Astrocyte of the cerebellum (primary cell): ENCODE results near the gene KIZ.

Experiments used
- DNase-seq: peaks from one replicate; pipeline ENCODE4 v3.0.0-alpha.2; 2011; ENCODE audit warnings: low read depth
- H3K4me3 ChIP-seq: 2 replicates; pipeline ENCODE4 v1.5.1; 2011; ENCODE audit warnings: mild to moderate bottlenecking, low read depth, low read length, moderate library complexity
- CTCF ChIP-seq: IDR thresholded peaks from 2 replicates; pipeline ENCODE4 v1.5.1; 2012; ENCODE audit warnings: low read length, low read depth, moderate library complexity, mild to moderate bottlenecking; ENCODE audit errors: missing control alignments
- in situ Hi-C: cut with HindIII; loops from 2 replicates; pipeline ENCODE4 v1.10.0; 2017; ENCODE audit warnings: low sequenced_read_pairs

KIZ gene

GRCh38 chr20:21224217-21224616 is 98.3 kb downstream of the KIZ start:
- in situ Hi-C loops: no loop called here
- TF ChIP-seq CTCF: no peak
- H3K4me3 ChIP-seq: no peak overlapping the region
- no peak for DNase-seq

- in situ Hi-C loops: no loop called here
- DNase-seq: no peak
- H3K4me3 ChIP-seq: no peak overlapping the region
- no peak for TF ChIP-seq CTCF
Observed at GRCh38 chr20:21225215-21225947, 99.5 kb downstream of the KIZ start.

GRCh38 chr20:21228511-21228910 is 102.6 kb downstream of the KIZ start:
- in situ Hi-C loops: no loop called here
- no peak for TF ChIP-seq CTCF
- no peak overlapping the region for H3K4me3 ChIP-seq
- DNase-seq: no peak

GRCh38 chr20:21229163-21229562 is 103.3 kb downstream of the KIZ start:
- in situ Hi-C loops: no loop called here
- no peak for DNase-seq
- H3K4me3 ChIP-seq: no peak overlapping the region
- TF ChIP-seq CTCF: no peak

- no peak overlapping the region for H3K4me3 ChIP-seq
- in situ Hi-C loops: no loop called here
- TF ChIP-seq CTCF: no peak
- DNase-seq: no peak
Observed at GRCh38 chr20:21230220-21230619, 104.3 kb downstream of the KIZ start.

- DNase-seq: no peak
- no peak for TF ChIP-seq CTCF
- in situ Hi-C loops: no loop called here
- H3K4me3 ChIP-seq: no peak overlapping the region
Observed at GRCh38 chr20:21230686-21231085, 104.8 kb downstream of the KIZ start.
